BE2C (cell line): Measurements from ENCODE around the gene KNTC1.

Experiments
- DNase-seq: peaks from one replicate; pipeline ENCODE4 v3.0.0-alpha.2; 2020
- H3K27me3 ChIP-seq: fragments of 250-450 bp; sonication (Bioruptor Pico); 2 replicates; pipeline ENCODE4 v1.5.1; 2020; ENCODE audit warnings: mild to moderate bottlenecking
- H3K36me3 ChIP-seq: fragments of 250-450 bp; sonication (Bioruptor Pico); 2 replicates; pipeline ENCODE4 v1.5.1; 2020; ENCODE audit warnings: mild to moderate bottlenecking
- H3K4me1 ChIP-seq: fragments of 250-450 bp; sonication (Bioruptor Pico); 2 replicates; pipeline ENCODE4 v1.5.1; 2020
- H3K4me3 ChIP-seq: 2 replicates; pipeline ENCODE4 v1.5.1; 2011; ENCODE audit warnings: low read depth, low read length
- H3K9me3 ChIP-seq: fragments of 250-450 bp; sonication (Bioruptor Pico); 2 replicates; pipeline ENCODE4 v1.5.1; 2020
- CTCF ChIP-seq: IDR thresholded peaks from 2 replicates; pipeline ENCODE4 v1.5.1; 2012; ENCODE audit warnings: mild to moderate bottlenecking, low read depth, low read length

KNTC1 gene

GRCh38 chr12:122528582-122528981 is 1.5 kb downstream of the KNTC1 start:
- Histone ChIP-seq H3K36me3 (peaks cover 57% of the 10 kb centered on the region), H3K4me3 (peak overlapping the region; percentile 100), H3K4me1 (no peaks in the 10 kb centered on the region), H3K9me3 (no peaks in the 10 kb centered on the region), H3K27me3 (no peaks in the 10 kb centered on the region)
- TF ChIP-seq CTCF: no peak
- no peak for DNase-seq

- no peak for TF ChIP-seq CTCF
- Histone ChIP-seq H3K27me3 (no peaks in the 10 kb centered on the region), H3K4me1 (no peaks in the 10 kb centered on the region), H3K36me3 (peaks cover 57% of the 10 kb centered on the region), H3K4me3 (no peak overlapping the region), H3K9me3 (no peaks in the 10 kb centered on the region)
- no peak for DNase-seq
Measured at GRCh38 chr12:122528992-122529391, 1.9 kb downstream of the KNTC1 start.

GRCh38 chr12:122533856-122534255 is 6.8 kb downstream of the KNTC1 start:
- no peak overlapping the region for H3K4me3 ChIP-seq
- TF ChIP-seq CTCF: no peak
- no peaks in the 10 kb centered on the region for H3K9me3 ChIP-seq
- H3K36me3 ChIP-seq: peaks cover 65% of the 10 kb centered on the region
- DNase-seq: no peak
- H3K27me3 ChIP-seq: no peaks in the 10 kb centered on the region
- H3K4me1 ChIP-seq: no peaks in the 10 kb centered on the region

GRCh38 chr12:122537021-122537420 is 10.0 kb downstream of the KNTC1 start:
- Histone ChIP-seq H3K4me3 (no peak overlapping the region), H3K36me3 (peaks cover 71% of the 10 kb centered on the region), H3K27me3 (no peaks in the 10 kb centered on the region), H3K4me1 (no peaks in the 10 kb centered on the region), H3K9me3 (no peaks in the 10 kb centered on the region)
- DNase-seq: no peak
- no peak for TF ChIP-seq CTCF

GRCh38 chr12:122538496-122538895 is 11.4 kb downstream of the KNTC1 start:
- H3K4me1 ChIP-seq: no peaks in the 10 kb centered on the region
- no peak for DNase-seq
- no peaks in the 10 kb centered on the region for H3K27me3 ChIP-seq
- TF ChIP-seq CTCF: no peak
- no peak overlapping the region for H3K4me3 ChIP-seq
- peaks cover 71% of the 10 kb centered on the region for H3K36me3 ChIP-seq
- no peaks in the 10 kb centered on the region for H3K9me3 ChIP-seq

GRCh38 chr12:122544537-122544936 is 17.5 kb downstream of the KNTC1 start:
- Histone ChIP-seq H3K27me3 (no peaks in the 10 kb centered on the region), H3K36me3 (peaks cover 53% of the 10 kb centered on the region), H3K4me3 (no peak overlapping the region), H3K9me3 (no peaks in the 10 kb centered on the region), H3K4me1 (no peaks in the 10 kb centered on the region)
- no peak for TF ChIP-seq CTCF
- DNase-seq: no peak
